GM13977 (cell line): ENCODE data around the gene NES.

Experiments
- DNase-seq: peaks from one replicate; pipeline ENCODE4 v3.0.0; 2012; ENCODE audit warnings: low spot score
- CTCF ChIP-seq: IDR thresholded peaks from 2 replicates; pipeline ENCODE4 v1.5.1; 2012; ENCODE audit warnings: mild to moderate bottlenecking, control low read depth; ENCODE audit not compliant: insufficient read depth; ENCODE audit errors: extremely low read depth, missing control alignments
- in situ Hi-C: fragments of 300-500 bp; cut with MboI; formaldehyde crosslinking; loops from one replicate; pipeline ENCODE4 v1.12.0; 2022; ENCODE audit warnings: low sequenced_read_pairs, low pct_unique_long_range_greater_than_20kb, mixed read lengths, inconsistent platforms; ENCODE audit not compliant: unreplicated experiment

The NES gene

GRCh38 chr1:156646738-156647211 lies 30.4 kb downstream of the NES start:
- no peak for TF ChIP-seq CTCF
- in situ Hi-C loops: no loop called here
- no peak for DNase-seq

- DNase-seq: no peak
- in situ Hi-C loops: no loop called here
- TF ChIP-seq CTCF: no peak
Observed at GRCh38 chr1:156645666-156646065, 31.5 kb downstream of the NES start.

GRCh38 chr1:156645056-156645455 lies 32.2 kb downstream of the NES start:
- TF ChIP-seq CTCF: no peak
- DNase-seq: no peak
- in situ Hi-C loops: no loop called here

- DNase-seq: no peak
- in situ Hi-C loops: no loop called here
- no peak for TF ChIP-seq CTCF
Observed at GRCh38 chr1:156644640-156645039, 32.6 kb downstream of the NES start.

GRCh38 chr1:156644146-156644545 lies 33.1 kb downstream of the NES start:
- DNase-seq: no peak

GRCh38 chr1:156643778-156644092 lies 33.5 kb downstream of the NES start:
- in situ Hi-C loops: no loop called here
- peak; percentile 79 for DNase-seq
- TF ChIP-seq CTCF: no peak

More at GRCh38 chr1:156644146-156644545, 33.1 kb downstream of the NES start:
- in situ Hi-C loops: no loop called here
- no peak for TF ChIP-seq CTCF
